ENCODE results near the gene NAA40. TPM values are rescaled to one million over a fixed set of nuclear protein-coding genes. Genes with fewer than 3 reads are reported as not detected.

Gene NAA40
- total and polyA plus RNA-seq, 10 of the 15 experiments (the other 5 are each of a cell fraction or from before 2014, with no cell fraction given), result 4.8 to 31.6 (median 22.2) TPM

- no TSS peak for BruUV-seq (replicated peaks)
- RAD21 ChIA-PET (ENCODE audit: unreplicated experiment), result interaction anchor here (1.1 kb wide), 1 partner anchor 112 kb away, joined by 3 read pairs; no protein-coding TSS in a partner anchor
- TF ChIP-seq CUX1 (IDR thresholded peaks at IDR 0.05; ENCODE audit: insufficient replicate concordance, low read depth, low read length), result no peak
- TF ChIP-seq ZBTB4 (CRISPR knock-in tag; IDR thresholded peaks at IDR 0.05), result no peak
- peak; percentile 58 for TF ChIP-seq MLLT1 (IDR thresholded peaks at IDR 0.05)
- TF ChIP-seq BCL11A (IDR thresholded peaks at IDR 0.05; ENCODE audit: low read depth, low read length), result no peak
- TF ChIP-seq IKZF1 (conservative IDR thresholded peaks at IDR 0.05), result peak; percentile 57; the same call in 1 of the 2 replicates
- TF ChIP-seq PAX8 (IDR thresholded peaks at IDR 0.05), result no peak
- TF ChIP-seq ZZZ3 (IDR thresholded peaks at IDR 0.05; ENCODE audit: control insufficient read depth, insufficient read length, low read depth), result no peak
- TF ChIP-seq PAX5 (IDR thresholded peaks at IDR 0.05; ENCODE audit: borderline replicate concordance, low read depth, low read length), result peak; percentile 13; the same call in 1 of the 2 replicates
- TF ChIP-seq ZNF24 (IDR thresholded peaks at IDR 0.05), result no peak
- TF ChIP-seq MEF2A (IDR thresholded peaks at IDR 0.05; ENCODE audit: insufficient read depth, low read depth, low read length), result no peak
These were observed 13.2 kb downstream of the NAA40 start for GRCh38 chr11:63951779-63952536.

More at GRCh38 chr11:63951779-63952536, 13.2 kb downstream of the NAA40 start:
- SMC1A ChIA-PET (ENCODE audit: uncharacterized antibody, unreplicated experiment), result interaction anchor here (1.1 to 11.4 kb wide), 8 partner anchors 9 to 115 kb away, joined by 3 to 234 read pairs (median 4); partner anchors contain the start of gene MARK2
- Histone ChIP-seq H3K4me1 (ENCODE audit: control insufficient read depth, insufficient read depth, low read length) (peaks cover 23% of the 10 kb centered on the region), H2AFZ (ENCODE audit: control insufficient read depth, low read depth, low read length) (peak overlapping the region; percentile 67), H3K36me3 (ENCODE audit: control insufficient read depth in 2 of 2, insufficient read depth in 2 of 2, low read length in 1 of 2) (peaks cover 21 to 29% of the 10 kb centered on the region in 2 experiments), H4K20me1 (ENCODE audit: control insufficient read depth, insufficient read depth) (no peaks in the 10 kb centered on the region), H3K9ac (ENCODE audit: control insufficient read depth, insufficient read depth, low read length) (peak overlapping the region; percentile 85), H3K4me2 (ENCODE audit: control insufficient read depth, insufficient read depth) (peak overlapping the region; percentile 86), H3K79me2 (ENCODE audit: control insufficient read depth, insufficient read depth, low read length) (peaks cover 2% of the 10 kb centered on the region; the same call in 1 of the 2 replicates), H3K4me3 (peak overlapping the region; percentile 52; the same call in 1 of the 2 replicates), H3K27ac (ENCODE audit: control insufficient read depth, insufficient read depth) (peak overlapping the region; percentile 88), H3K27me3 (replicated peaks in 1 of 2; ENCODE audit: control insufficient read depth in 2 of 2, insufficient read depth in 2 of 2, low read length in 1 of 2) (no peaks in the 10 kb centered on the region), H3K9me3 (replicated peaks; ENCODE audit: control insufficient read depth, insufficient read depth, low read length) (no peaks in the 10 kb centered on the region)
- DNase-seq (ENCODE audit: low read depth, low spot score) (peak; percentile 65), ATAC-seq (peak; percentile 96), FAIRE-seq (peak; percentile 96)
- POLR2A ChIA-PET, result interaction anchor here (0.5 to 1.5 kb wide), 6 partner anchors 9 to 112 kb away, joined by 3 to 6 read pairs (median 4); no protein-coding TSS in a partner anchor
- WGBS (ENCODE audit: insufficient coverage, insufficient replicate concordance, low lambda C conversion rate, missing lambda C conversion rate), result 18% methylated on average over 20 of the region's 20 CpGs
- in situ Hi-C loops (cut with MboI) (no loop called here), intact Hi-C loops (cut with micrococcal nuclease; ENCODE audit: unreplicated experiment) (loop anchor here (5.0 kb wide), 1 partner anchor 185 kb away; the partner anchor contains the start of gene ZFTA)
- CTCF ChIA-PET, result interaction anchor here (1.0 to 12.7 kb wide), 8 partner anchors 9 to 200 kb away, joined by 3 to 271 read pairs (median 4); partner anchors contain the start of genes MARK2, NAA40 and ZFTA

Measured in GM12878 (cell line).